ENCODE measurements around the gene ANKRD33. TPM values are rescaled to one million over a fixed set of nuclear protein-coding genes. Genes with fewer than 3 reads are reported as not detected.

ANKRD33 gene
- total and polyA plus RNA-seq, 8 donors: not detected

DNA sequence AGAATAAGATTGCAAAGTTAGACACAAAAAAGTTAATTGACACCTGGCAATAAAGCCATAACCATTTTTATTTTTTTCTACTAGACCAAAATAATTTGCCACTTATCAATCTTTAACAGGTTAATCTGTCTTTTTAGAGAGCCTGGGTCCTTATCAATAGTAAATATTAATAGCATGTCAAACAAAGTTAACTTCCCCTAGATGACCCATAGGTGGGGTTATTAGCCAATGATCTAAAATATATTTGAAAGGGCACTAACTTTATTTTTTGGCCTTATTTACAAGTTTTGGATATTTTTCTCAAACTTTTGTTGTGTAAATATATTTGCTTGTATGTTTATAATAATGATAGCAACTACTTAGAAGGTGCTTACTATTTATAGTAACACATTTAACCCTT lies 3.9 kb downstream of the ANKRD33 start:
- no peak for FAIRE-seq
- TF ChIP-seq, protein P1, sequence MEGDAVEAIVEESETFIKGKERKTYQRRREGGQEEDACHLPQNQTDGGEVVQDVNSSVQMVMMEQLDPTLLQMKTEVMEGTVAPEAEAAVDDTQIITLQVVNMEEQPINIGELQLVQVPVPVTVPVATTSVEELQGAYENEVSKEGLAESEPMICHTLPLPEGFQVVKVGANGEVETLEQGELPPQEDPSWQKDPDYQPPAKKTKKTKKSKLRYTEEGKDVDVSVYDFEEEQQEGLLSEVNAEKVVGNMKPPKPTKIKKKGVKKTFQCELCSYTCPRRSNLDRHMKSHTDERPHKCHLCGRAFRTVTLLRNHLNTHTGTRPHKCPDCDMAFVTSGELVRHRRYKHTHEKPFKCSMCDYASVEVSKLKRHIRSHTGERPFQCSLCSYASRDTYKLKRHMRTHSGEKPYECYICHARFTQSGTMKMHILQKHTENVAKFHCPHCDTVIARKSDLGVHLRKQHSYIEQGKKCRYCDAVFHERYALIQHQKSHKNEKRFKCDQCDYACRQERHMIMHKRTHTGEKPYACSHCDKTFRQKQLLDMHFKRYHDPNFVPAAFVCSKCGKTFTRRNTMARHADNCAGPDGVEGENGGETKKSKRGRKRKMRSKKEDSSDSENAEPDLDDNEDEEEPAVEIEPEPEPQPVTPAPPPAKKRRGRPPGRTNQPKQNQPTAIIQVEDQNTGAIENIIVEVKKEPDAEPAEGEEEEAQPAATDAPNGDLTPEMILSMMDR (IDR thresholded peaks at IDR 0.05): peak in 2 of 4 donors; percentile 12 to 18

DNA sequence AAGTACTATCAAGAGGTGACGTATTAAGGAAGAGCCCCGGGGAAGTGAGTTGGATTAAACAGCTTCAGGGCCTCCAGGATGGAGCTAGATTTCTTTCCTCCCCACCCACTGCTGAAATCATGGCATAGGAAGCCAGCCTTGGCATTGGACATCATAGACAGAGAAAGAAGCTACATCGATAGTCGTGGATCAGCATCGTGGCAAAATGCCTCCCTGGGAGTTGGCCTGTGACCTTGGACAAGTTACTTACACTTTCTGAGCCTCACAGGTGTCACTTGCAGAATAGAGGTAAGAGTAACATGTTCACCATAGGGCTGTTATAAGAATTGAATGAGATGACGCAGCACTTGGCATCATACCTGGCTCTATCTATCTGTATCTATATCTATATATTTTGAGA lies 5.9 kb downstream of the ANKRD33 start:
- H3K4me1 ChIP-seq: peaks cover 0 to 9% (median 0%) of the 10 kb centered on the region in 3 donors
- 67 to 73% methylated on average over 6 of the region's 6 CpGs for WGBS, 2 donors
- ATAC-seq (no peak), FAIRE-seq (no peak), DNase-seq (peak in 1 of 6 donors; percentile 5)
- no peak overlapping the region for H3K27ac ChIP-seq
- no peak overlapping the region for H3K4me3 ChIP-seq
- intact Hi-C loops (cut with DNase I): no loop called here
- H3K27me3 ChIP-seq: no peaks in the 10 kb centered on the region
- TF ChIP-seq, protein P1 (IDR thresholded peaks at IDR 0.05): no peak
- H3K36me3 ChIP-seq: no peaks in the 10 kb centered on the region
- H3K9me3 ChIP-seq: no peaks in the 10 kb centered on the region

More for the DNA sequence above, 3.9 kb downstream of the ANKRD33 start:
- no peak overlapping the region for H3K4me3 ChIP-seq
- no peak overlapping the region for H3K27ac ChIP-seq
- ATAC-seq: peak in 1 of 4 donors; percentile 36
- peaks cover 0 to 9% (median 0%) of the 10 kb centered on the region in 3 donors for H3K4me1 ChIP-seq
- peaks cover 0 to 5% (median 0%) of the 10 kb centered on the region in 4 donors for H3K27me3 ChIP-seq
- intact Hi-C loops (cut with DNase I): no loop called here
- no peak for DNase-seq
- H3K9me3 ChIP-seq: no peaks in the 10 kb centered on the region
- H3K36me3 ChIP-seq: no peaks in the 10 kb centered on the region

DNA sequence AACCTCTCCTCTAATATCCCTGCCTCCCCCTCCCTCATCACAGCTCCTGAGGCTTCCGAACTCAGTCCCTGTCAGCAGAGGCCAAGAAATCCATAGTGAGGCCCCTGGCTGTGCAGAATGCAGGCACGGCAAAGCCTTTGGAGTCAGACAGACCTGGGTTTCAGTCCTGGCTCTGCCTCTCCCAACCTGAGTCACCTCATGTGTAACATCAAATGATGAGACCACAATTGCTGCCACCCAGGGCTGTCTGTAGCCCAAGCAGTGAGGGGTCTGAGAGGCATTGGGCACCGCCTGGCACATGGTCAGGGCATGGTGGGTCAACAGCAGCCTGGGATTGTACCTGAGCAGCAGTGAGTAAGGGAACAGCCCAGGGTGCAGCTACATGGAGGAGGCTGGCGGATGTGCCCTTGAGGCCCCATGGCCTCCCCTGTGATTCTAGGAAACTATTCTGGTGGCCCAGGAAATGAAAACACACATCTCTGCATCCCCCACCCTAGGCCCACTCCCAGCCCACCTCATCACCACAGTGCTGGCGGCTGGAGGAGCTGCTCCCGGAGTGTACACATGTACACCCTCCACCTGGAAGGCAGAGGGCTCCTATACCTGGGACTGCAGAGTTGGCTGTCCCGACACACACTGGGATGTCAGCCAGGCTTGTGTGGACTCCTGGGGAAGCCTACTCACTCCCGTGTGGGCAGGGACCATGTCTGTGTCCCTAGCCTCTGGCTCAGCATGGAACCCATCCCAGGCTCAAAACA lies 7.7 kb downstream of the ANKRD33 start:
- intact Hi-C loops (cut with DNase I): no loop called here
- Histone ChIP-seq H3K27me3 (no peaks in the 10 kb centered on the region), H3K27ac (no peak overlapping the region), H3K9me3 (no peaks in the 10 kb centered on the region), H3K4me3 (no peak overlapping the region), H3K4me1 (peaks cover 0 to 9% (median 0%) of the 10 kb centered on the region in 3 donors), H3K36me3 (no peaks in the 10 kb centered on the region)
- FAIRE-seq: no peak
- no peak for ATAC-seq
- peak in 1 of 6 donors; percentile 14 for DNase-seq
- TF ChIP-seq, protein P1 (IDR thresholded peaks at IDR 0.05): no peak
- 84 to 87% methylated on average over 8 of the region's 8 CpGs for whole genome bisulfite sequencing, 2 donors

DNA sequence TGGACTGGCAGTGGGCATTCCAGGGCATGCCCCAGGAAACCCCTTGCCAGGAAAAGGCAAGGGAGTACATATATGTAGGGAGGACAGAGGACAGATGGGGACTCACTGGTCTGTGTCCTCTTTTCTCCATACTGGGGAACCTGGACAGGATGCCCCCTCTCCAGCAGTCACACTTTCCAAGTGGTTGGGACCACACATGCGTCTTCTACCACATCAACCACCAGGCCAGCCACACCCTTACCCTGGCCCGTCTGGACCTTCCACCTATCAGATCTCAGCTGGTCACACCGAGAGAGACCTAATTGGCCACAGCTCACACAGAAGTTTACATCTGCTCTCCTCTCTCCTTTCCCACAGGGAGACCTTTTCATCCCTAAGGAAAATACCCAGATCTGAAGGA lies 8.3 kb downstream of the ANKRD33 start:
- no peak for FAIRE-seq

More for the DNA sequence above, 8.3 kb downstream of the ANKRD33 start:
- Histone ChIP-seq H3K36me3 (no peaks in the 10 kb centered on the region), H3K27ac (no peak overlapping the region), H3K9me3 (no peaks in the 10 kb centered on the region), H3K4me3 (no peak overlapping the region), H3K27me3 (no peaks in the 10 kb centered on the region), H3K4me1 (peaks cover 0 to 8% (median 0%) of the 10 kb centered on the region in 3 donors)
- DNase-seq (peak in 1 of 6 donors; percentile 7), ATAC-seq (no peak)
- WGBS, 2 donors: 63 to 69% methylated on average over 3 of the region's 3 CpGs
- TF ChIP-seq, protein P1 (IDR thresholded peaks at IDR 0.05): no peak
- intact Hi-C loops (cut with DNase I): no loop called here

Data from pancreas (tissue), 10 donors.